Activated CD8-positive, alpha-beta T cell treated with anti-CD3 and anti-CD28 coated beads for 36 hours (primary cell): ENCODE measurements around the gene GPR157. TPM values are rescaled to one million over a fixed set of nuclear protein-coding genes. Genes with fewer than 3 reads are reported as not detected.

ENCODE experiments used
- ATAC-seq: fragments of 200-7000 bp; cut with Tn5 transposase; one replicate; pipeline ENCODE4 v1.10.0; 2021; ENCODE audit warnings: mild to moderate bottlenecking, moderate library complexity
- CTCF ChIA-PET: fragments of 350-600 bp; sonication (Branson Sonifier 250); formaldehyde crosslinking; loops from one replicate; lab custom pipeline; 2021; ENCODE audit warnings: antibody characterized with exemption; lab: Charles Lee
- POLR2A ChIA-PET: fragments of 350-600 bp; sonication (Branson Sonifier 250); formaldehyde crosslinking; loops from one replicate; lab custom pipeline; 2021; ENCODE audit warnings: antibody characterized with exemption; lab: Charles Lee
- DNase-seq: peaks from one replicate; pipeline ENCODE4 v3.0.0-alpha.2; 2020
- H3K27ac Mint-ChIP-seq: one replicate; pipeline ENCODE4 v1.8.0; 2021; ENCODE audit warnings: mild to moderate bottlenecking, mixed read lengths
- H3K27me3 Mint-ChIP-seq: one replicate; pipeline ENCODE4 v1.8.0; 2021; ENCODE audit warnings: mixed read lengths
- H3K36me3 Mint-ChIP-seq: one replicate; pipeline ENCODE4 v1.8.0; 2021; ENCODE audit warnings: low read depth, mixed read lengths
- H3K4me1 Mint-ChIP-seq: one replicate; pipeline ENCODE4 v1.8.0; 2021; ENCODE audit warnings: low read depth, mixed read lengths
- H3K4me3 Mint-ChIP-seq: one replicate; pipeline ENCODE4 v1.8.0; 2021; ENCODE audit warnings: mild to moderate bottlenecking, moderate library complexity, mixed read lengths
- H3K9me3 Mint-ChIP-seq: one replicate; pipeline ENCODE4 v1.8.0; 2021; ENCODE audit warnings: mixed read lengths
- intact Hi-C: fragments of 100-400 bp; cut with micrococcal nuclease; formaldehyde crosslinking; loops from one replicate; pipeline ENCODE4 v1.10.0; 2022
- total RNA-seq, 2 experiments: library from RNA; stranded (reverse); gene quantifications; one replicate each; pipeline ENCODE4 v1.2.3, GENCODE V29; 2021
- TF ChIP-seq, protein P1 (sequence below): fragments of 200-600 bp; IDR thresholded peaks from one replicate; pipeline ENCODE4 v1.8.0; 2022; ENCODE audit warnings: antibody characterized with exemption, mild to moderate bottlenecking

The GPR157 gene
- total RNA-seq, 2 experiments from 2014 or later: 3.4 to 4.7 TPM

DNA sequence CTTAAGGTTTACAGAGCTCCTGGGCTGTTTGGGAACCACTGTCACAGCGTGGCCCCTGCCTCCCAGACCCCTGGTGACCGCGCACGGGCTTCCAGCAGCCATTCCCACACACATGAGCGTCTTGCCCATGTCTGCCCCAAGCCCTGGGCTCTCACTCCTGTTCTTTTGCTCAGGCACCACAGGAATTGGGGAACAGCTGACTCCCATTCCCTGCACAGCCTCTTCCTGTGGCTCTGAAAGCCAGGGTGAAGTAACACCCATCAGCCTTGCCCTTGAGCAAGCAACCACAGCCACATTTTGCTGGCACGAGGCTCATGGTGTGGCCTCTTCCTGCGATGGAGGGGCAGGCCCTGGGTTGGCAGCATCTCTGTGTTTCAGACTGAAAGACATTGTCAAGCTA is 14.3 kb upstream of the GPR157 start:
- Mint-ChIP-seq H3K4me3 (no peak overlapping the region), H3K9me3 (no peaks in the 10 kb centered on the region), H3K27me3 (no peaks in the 10 kb centered on the region), H3K27ac (no peak overlapping the region), H3K4me1 (no peaks in the 10 kb centered on the region), H3K36me3 (no peaks in the 10 kb centered on the region)
- CTCF ChIA-PET: interaction anchor here (0.8 to 3.4 kb wide), 4 partner anchors 29 to 108 kb away, joined by 3 to 16 read pairs (median 9); no protein-coding TSS in a partner anchor
- intact Hi-C loops: no loop called here
- TF ChIP-seq, protein P1, sequence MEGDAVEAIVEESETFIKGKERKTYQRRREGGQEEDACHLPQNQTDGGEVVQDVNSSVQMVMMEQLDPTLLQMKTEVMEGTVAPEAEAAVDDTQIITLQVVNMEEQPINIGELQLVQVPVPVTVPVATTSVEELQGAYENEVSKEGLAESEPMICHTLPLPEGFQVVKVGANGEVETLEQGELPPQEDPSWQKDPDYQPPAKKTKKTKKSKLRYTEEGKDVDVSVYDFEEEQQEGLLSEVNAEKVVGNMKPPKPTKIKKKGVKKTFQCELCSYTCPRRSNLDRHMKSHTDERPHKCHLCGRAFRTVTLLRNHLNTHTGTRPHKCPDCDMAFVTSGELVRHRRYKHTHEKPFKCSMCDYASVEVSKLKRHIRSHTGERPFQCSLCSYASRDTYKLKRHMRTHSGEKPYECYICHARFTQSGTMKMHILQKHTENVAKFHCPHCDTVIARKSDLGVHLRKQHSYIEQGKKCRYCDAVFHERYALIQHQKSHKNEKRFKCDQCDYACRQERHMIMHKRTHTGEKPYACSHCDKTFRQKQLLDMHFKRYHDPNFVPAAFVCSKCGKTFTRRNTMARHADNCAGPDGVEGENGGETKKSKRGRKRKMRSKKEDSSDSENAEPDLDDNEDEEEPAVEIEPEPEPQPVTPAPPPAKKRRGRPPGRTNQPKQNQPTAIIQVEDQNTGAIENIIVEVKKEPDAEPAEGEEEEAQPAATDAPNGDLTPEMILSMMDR: no peak
- ATAC-seq: no peak
- no peak for DNase-seq
- POLR2A ChIA-PET: interaction anchor here (1.6 kb wide), 1 partner anchor 14 kb away, joined by 4 read pairs; the partner anchor contains the start of gene GPR157

- CTCF ChIA-PET: interaction anchor here (1.2 to 3.2 kb wide), 2 partner anchors 10 to 24 kb away, joined by 6 to 11 read pairs; no protein-coding TSS in a partner anchor
- H3K36me3 Mint-ChIP-seq: no peaks in the 10 kb centered on the region
These were observed 11.0 kb upstream of the GPR157 start for GRCh38 chr1:9139930-9140329.

DNA sequence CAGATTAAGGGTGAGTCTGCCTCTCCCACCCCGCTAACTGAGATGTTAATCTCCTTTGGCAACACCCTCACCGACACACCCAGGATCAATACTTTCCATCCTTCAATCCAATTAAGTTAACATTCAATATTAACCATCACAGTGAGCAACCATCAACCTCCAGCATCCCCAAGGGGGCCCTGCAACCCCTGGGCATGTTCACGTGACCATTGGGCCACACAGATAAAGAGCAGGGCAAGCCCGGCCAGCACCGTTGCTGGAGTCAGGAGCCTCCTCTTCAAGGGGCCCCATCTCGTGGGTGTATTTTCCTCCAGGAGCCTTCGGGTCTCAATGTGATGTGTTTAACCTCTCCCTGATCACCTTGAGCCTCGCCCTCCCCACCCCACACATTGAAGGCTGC is 8.0 kb upstream of the GPR157 start:
- DNase-seq (no peak), ATAC-seq (no peak)
- Mint-ChIP-seq H3K9me3 (no peaks in the 10 kb centered on the region), H3K27me3 (no peaks in the 10 kb centered on the region), H3K27ac (no peak overlapping the region), H3K4me1 (no peaks in the 10 kb centered on the region), H3K36me3 (no peaks in the 10 kb centered on the region), H3K4me3 (no peak overlapping the region)
- POLR2A ChIA-PET: no interaction called here
- TF ChIP-seq, protein P1: no peak
- CTCF ChIA-PET: no interaction called here
- intact Hi-C loops: no loop called here

More at GRCh38 chr1:9139930-9140329, 11.0 kb upstream of the GPR157 start:
- ATAC-seq (no peak), DNase-seq (no peak)
- H3K27ac Mint-ChIP-seq: no peak overlapping the region
- no peak overlapping the region for H3K4me3 Mint-ChIP-seq
- TF ChIP-seq, protein P1: no peak
- intact Hi-C loops: no loop called here
- POLR2A ChIA-PET: no interaction called here
- H3K27me3 Mint-ChIP-seq: no peaks in the 10 kb centered on the region
- H3K9me3 Mint-ChIP-seq: no peaks in the 10 kb centered on the region
- H3K4me1 Mint-ChIP-seq: no peaks in the 10 kb centered on the region

- no peaks in the 10 kb centered on the region for H3K9me3 Mint-ChIP-seq
- CTCF ChIA-PET: interaction anchor here (0.8 to 1.8 kb wide), 5 partner anchors 10 to 62 kb away, joined by 3 to 6 read pairs (median 5); no protein-coding TSS in a partner anchor
- no peak overlapping the region for H3K4me3 Mint-ChIP-seq
- intact Hi-C loops: no loop called here
- DNase-seq (no peak), ATAC-seq (no peak)
- H3K36me3 Mint-ChIP-seq: no peaks in the 10 kb centered on the region
- no peak overlapping the region for H3K27ac Mint-ChIP-seq
- H3K4me1 Mint-ChIP-seq: peaks cover 6% of the 10 kb centered on the region
- POLR2A ChIA-PET: no interaction called here
- TF ChIP-seq, protein P1: no peak
- no peaks in the 10 kb centered on the region for H3K27me3 Mint-ChIP-seq
These were observed 6.4 kb upstream of the GPR157 start for GRCh38 chr1:9135073-9135836.
